IPS-18c (cell line): Measurements from ENCODE around the gene SPC24.
"Not testable (repeated sequence)": the region's sequence is repeated elsewhere in the genome, so short reads cannot be mapped to it uniquely, and the experiment has no call there.

Experiments used
- H3K4me3 ChIP-seq: 2 replicates; pipeline ENCODE4 v1.7.0; 2013; ENCODE audit warnings: low read depth, mild to moderate bottlenecking, low read length, moderate library complexity; ENCODE audit not compliant: insufficient read depth
- H3K9me3 ChIP-seq: one replicate; pipeline ENCODE4 v1.6.1; 2013; ENCODE audit warnings: mild to moderate bottlenecking, low read length, moderate library complexity; ENCODE audit not compliant: control insufficient read depth, insufficient read depth

Gene SPC24

GRCh38 chr19:11115895-11116446, 39.6 kb downstream of the SPC24 start:
- Histone ChIP-seq H3K9me3 (no peaks in the 10 kb centered on the region), H3K4me3 (no peak overlapping the region)

GRCh38 chr19:11115042-11115441, 40.5 kb downstream of the SPC24 start:
- no peak overlapping the region for H3K4me3 ChIP-seq
- H3K9me3 ChIP-seq = no peaks in the 10 kb centered on the region

DNA sequence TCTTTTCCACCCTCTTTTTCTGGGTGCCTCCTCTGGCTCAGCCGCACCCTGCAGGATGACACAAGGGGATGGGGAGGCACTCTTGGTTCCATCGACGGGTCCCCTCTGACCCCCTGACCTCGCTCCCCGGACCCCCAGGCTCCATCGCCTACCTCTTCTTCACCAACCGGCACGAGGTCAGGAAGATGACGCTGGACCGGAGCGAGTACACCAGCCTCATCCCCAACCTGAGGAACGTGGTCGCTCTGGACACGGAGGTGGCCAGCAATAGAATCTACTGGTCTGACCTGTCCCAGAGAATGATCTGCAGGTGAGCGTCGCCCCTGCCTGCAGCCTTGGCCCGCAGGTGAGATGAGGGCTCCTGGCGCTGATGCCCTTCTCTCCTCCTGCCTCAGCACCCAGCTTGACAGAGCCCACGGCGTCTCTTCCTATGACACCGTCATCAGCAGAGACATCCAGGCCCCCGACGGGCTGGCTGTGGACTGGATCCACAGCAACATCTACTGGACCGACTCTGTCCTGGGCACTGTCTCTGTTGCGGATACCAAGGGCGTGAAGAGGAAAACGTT, 42.4 kb downstream of the SPC24 start:
- Histone ChIP-seq H3K4me3 (no peak overlapping the region), H3K9me3 (no peaks in the 10 kb centered on the region)

DNA sequence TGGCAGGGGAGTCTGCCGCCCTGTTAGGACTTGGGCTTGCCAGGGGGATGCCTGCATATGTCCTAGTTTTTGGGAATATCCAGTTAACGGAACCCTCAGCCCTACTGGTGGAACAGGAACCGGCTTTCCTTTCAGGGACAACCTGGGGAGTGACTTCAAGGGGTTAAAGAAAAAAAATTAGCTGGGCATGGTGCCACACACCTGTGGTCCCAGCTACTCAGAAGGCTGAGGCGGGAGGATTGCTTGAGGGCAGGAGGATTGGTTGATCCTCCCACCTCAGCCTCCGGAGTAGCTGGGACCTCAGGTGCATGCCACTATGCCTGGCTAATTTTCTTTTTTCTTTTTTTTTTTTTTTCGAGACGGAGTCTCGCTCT, 43.8 kb downstream of the SPC24 start:
- H3K9me3 ChIP-seq = no peaks in the 10 kb centered on the region

GRCh38 chr19:11111117-11111770, 44.3 kb downstream of the SPC24 start:
- no peaks in the 10 kb centered on the region for H3K9me3 ChIP-seq
- no peak overlapping the region for H3K4me3 ChIP-seq

More for the DNA sequence above, 43.8 kb downstream of the SPC24 start:
- no peak overlapping the region for H3K4me3 ChIP-seq

DNA sequence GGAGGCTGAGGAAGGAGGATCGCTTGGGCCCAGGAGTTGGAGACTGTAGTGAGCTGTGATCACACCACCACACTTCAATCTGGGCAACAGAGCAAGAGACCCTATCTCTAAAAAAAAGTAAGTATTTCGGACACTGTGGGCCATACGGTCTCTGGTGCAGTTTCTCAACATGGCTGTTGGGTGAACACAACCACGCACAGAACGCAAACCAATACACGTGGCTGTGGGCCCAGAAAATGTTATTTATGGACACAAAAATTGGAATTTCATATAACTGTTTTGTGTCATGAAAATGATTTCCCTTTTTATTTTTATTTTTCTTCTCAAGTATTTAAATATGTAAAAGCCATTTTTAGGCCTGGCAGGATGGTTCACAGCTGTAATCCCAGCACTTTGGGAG, 46.8 kb downstream of the SPC24 start:
- H3K9me3 ChIP-seq = no peaks in the 10 kb centered on the region
- no peak overlapping the region for H3K4me3 ChIP-seq

GRCh38 chr19:11106477-11106876, 49.1 kb downstream of the SPC24 start:
- Histone ChIP-seq H3K4me3 (no peak overlapping the region), H3K9me3 (no peaks in the 10 kb centered on the region)

GRCh38 chr19:11105014-11105636, 50.5 kb downstream of the SPC24 start:
- Histone ChIP-seq H3K9me3 (no peaks in the 10 kb centered on the region), H3K4me3 (no peak overlapping the region)

DNA sequence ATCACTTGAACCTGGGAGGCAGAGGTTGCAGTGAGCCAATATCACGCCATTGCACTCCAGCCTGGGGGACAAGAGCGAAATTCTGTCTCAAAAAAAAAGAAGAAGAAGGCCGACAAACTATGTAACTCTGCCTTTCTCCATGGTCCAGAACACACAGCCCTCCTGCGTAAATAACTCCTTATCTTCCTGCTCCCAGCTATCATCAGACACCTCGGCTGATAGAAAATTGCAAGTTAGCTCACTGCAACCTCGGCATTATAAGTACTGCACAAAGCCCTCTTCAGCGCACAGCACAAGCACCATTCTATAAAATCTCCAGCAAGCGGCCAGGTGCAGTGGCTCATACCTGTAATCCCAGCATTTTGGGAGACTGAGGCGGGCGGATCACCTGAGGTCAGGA, 51.9 kb downstream of the SPC24 start:
- not testable (repeated sequence) for H3K9me3 ChIP-seq, H3K4me3 ChIP-seq

- Histone ChIP-seq H3K9me3 (no peaks in the 10 kb centered on the region), H3K4me3 (no peak overlapping the region)
Measured at GRCh38 chr19:11102944-11103343, 52.6 kb downstream of the SPC24 start.

DNA sequence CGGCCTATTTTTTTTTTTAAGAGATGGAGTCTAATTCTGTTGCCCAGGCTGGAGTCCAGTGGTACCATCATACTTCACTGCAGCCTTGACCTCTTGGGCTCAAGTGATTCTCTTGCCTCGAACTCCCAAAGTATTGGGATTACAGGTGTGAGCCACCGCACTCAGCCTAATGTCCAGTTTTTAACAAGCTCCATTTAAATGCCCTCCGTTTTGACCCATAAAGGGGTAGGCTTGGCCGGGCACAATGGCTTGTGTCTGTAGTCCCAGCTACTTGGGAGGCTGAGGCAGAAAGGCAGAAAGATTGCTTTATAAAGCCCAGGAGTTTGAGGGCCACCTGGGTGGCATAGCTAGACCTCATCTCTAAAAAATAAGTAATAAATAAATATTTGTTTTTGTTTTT, 54.5 kb downstream of the SPC24 start:
- H3K9me3 ChIP-seq = no peaks in the 10 kb centered on the region
- no peak overlapping the region for H3K4me3 ChIP-seq

- no peaks in the 10 kb centered on the region for H3K9me3 ChIP-seq
- H3K4me3 ChIP-seq = no peak overlapping the region
Measured at GRCh38 chr19:11100049-11100448, 55.5 kb downstream of the SPC24 start.

GRCh38 chr19:11098861-11099260, 56.7 kb downstream of the SPC24 start:
- H3K4me3 ChIP-seq = no peak overlapping the region
- H3K9me3 ChIP-seq = no peaks in the 10 kb centered on the region

DNA sequence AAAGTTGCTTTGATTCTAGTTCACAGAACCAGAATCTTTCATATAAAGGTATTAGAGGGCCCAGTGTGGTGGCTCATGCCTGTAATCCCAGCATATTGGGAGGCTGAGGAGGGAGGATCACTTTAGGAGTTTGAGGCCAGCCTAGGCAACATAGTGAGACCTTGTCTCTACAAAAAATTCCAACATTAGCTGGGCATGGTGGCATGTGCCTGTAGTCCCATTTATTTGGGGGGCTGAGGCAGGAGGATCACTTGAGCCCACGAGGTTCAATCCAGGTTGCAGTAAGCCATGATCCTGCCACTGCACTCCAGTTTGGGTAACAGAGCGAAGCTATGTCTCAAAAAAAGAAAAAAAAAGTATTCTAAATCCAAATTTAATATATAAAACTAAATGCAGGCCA, 57.3 kb downstream of the SPC24 start:
- no peak overlapping the region for H3K4me3 ChIP-seq
- H3K9me3 ChIP-seq = no peaks in the 10 kb centered on the region

DNA sequence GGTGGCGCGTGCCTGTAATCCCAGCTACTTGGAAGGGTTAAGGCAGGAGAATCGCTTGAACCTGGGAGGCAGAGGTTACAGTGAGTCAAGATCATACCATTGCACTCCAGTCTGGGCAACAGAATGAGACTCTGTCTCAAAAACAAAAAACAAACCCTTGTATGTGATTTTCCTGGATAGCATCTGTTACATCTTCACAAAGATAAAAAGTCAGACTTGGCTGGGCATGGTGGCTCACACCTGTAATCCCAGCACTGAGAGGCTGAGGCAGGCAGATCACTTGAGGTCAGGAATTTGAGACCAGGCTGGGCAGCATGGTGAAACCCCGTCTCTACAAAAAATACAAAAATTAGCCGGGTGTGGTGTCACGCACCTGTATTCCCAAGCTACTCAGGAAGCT, 58.2 kb downstream of the SPC24 start:
- H3K4me3 ChIP-seq, H3K9me3 ChIP-seq: not testable (repeated sequence)

GRCh38 chr19:11096210-11096841, 59.3 kb downstream of the SPC24 start:
- H3K9me3 ChIP-seq = no peaks in the 10 kb centered on the region
- H3K4me3 ChIP-seq = no peak overlapping the region
